KMS-11 (cell line): ENCODE measurements around the gene HMGCS2.

Experiments used
- H2AFZ ChIP-seq: fragments of 200-600 bp; sonication (generic); 2 replicates; pipeline ENCODE4 v1.6.1; 2016; ENCODE audit warnings: antibody characterized with exemption, mixed run types, low read depth
- H3K27ac ChIP-seq: fragments of 200-600 bp; sonication (generic); 2 replicates; pipeline ENCODE4 v1.6.1; 2016; ENCODE audit warnings: mild to moderate bottlenecking, mixed run types
- H3K27me3 ChIP-seq: fragments of 200-600 bp; sonication (generic); 2 replicates; pipeline ENCODE4 v1.6.1; 2017; ENCODE audit warnings: mild to moderate bottlenecking, low read depth, mixed run types, moderate library complexity; ENCODE audit not compliant: insufficient read depth
- H3K36me3 ChIP-seq: fragments of 200-600 bp; sonication (generic); 2 replicates; pipeline ENCODE4 v1.6.1; 2017; ENCODE audit warnings: mild to moderate bottlenecking, mixed run types; ENCODE audit not compliant: insufficient read depth
- H3K4me1 ChIP-seq: fragments of 200-600 bp; sonication (generic); 2 replicates; pipeline ENCODE4 v1.6.1; 2016; ENCODE audit warnings: mild to moderate bottlenecking, low read depth, mixed run types; ENCODE audit not compliant: poor library complexity, severe bottlenecking
- H3K4me2 ChIP-seq: fragments of 200-600 bp; sonication (generic); 2 replicates; pipeline ENCODE4 v1.7.0; 2016; ENCODE audit warnings: mild to moderate bottlenecking, mixed run types
- H3K4me3 ChIP-seq: fragments of 200-600 bp; sonication (generic); IDR thresholded peaks from 2 replicates; pipeline ENCODE4 v1.6.1; 2017; ENCODE audit warnings: low read depth, low read length, mixed read lengths; ENCODE audit not compliant: insufficient read depth
- H3K79me2 ChIP-seq: fragments of 200-600 bp; sonication (generic); 2 replicates; pipeline ENCODE4 v1.6.1; 2016; ENCODE audit warnings: low read depth, mixed run types; ENCODE audit not compliant: insufficient read depth
- H3K9ac ChIP-seq: fragments of 200-600 bp; sonication (generic); 2 replicates; pipeline ENCODE4 v1.6.1; 2016; ENCODE audit warnings: mild to moderate bottlenecking, mixed run types
- H4K20me1 ChIP-seq: fragments of 200-600 bp; sonication (generic); 2 replicates; pipeline ENCODE4 v1.6.1; 2016; ENCODE audit warnings: mild to moderate bottlenecking, mixed run types; ENCODE audit not compliant: insufficient read depth
- TF ChIP-seq, protein P1 (sequence below): fragments of 200-600 bp; sonication (generic); conservative IDR thresholded peaks from 2 replicates; pipeline ENCODE4 v1.6.1; 2017; ENCODE audit warnings: low read depth, mild to moderate bottlenecking, antibody characterized with exemption, low read length, moderate library complexity, mixed read lengths

The HMGCS2 gene

DNA sequence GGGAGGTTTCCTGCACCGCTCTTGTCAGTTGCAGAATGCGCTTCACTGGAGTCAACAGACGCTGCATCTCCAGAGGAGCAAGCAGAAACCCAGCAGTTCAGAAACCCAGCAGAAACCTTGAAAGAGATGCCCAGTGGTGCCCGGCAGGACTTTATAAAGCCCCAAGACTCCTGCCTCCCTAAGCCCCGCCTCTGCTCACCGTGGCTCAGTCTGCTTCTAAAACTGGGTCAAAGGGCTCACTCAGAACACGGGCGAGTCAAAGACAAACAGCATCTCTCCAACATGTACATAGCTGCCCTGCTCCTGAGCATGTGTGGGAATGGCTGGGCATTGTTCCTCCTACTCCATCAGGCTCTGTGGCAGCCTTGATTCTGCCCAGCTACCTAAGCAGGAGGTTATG, at the start of gene HMGCS2:
TSS of gene HMGCS2 (minus strand) at position 128 of the 400 bp plus-strand sequence. CDS start at position 67, 61 bp downstream.
- no peak within 1 kb of the TSS for H3K9ac ChIP-seq
- no peak within 1 kb of the TSS for H3K4me3 ChIP-seq
- no peaks in the 10 kb centered on the region for H3K36me3 ChIP-seq
- no peak within 1 kb of the TSS for H2AFZ ChIP-seq
- H3K4me1 ChIP-seq, result no peaks in the 10 kb centered on the region
- no peaks in the 10 kb centered on the region for H3K27me3 ChIP-seq
- no peaks in the 10 kb centered on the region for H3K79me2 ChIP-seq
- TF ChIP-seq, protein P1, sequence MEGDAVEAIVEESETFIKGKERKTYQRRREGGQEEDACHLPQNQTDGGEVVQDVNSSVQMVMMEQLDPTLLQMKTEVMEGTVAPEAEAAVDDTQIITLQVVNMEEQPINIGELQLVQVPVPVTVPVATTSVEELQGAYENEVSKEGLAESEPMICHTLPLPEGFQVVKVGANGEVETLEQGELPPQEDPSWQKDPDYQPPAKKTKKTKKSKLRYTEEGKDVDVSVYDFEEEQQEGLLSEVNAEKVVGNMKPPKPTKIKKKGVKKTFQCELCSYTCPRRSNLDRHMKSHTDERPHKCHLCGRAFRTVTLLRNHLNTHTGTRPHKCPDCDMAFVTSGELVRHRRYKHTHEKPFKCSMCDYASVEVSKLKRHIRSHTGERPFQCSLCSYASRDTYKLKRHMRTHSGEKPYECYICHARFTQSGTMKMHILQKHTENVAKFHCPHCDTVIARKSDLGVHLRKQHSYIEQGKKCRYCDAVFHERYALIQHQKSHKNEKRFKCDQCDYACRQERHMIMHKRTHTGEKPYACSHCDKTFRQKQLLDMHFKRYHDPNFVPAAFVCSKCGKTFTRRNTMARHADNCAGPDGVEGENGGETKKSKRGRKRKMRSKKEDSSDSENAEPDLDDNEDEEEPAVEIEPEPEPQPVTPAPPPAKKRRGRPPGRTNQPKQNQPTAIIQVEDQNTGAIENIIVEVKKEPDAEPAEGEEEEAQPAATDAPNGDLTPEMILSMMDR, result no peak
- no peaks in the 10 kb centered on the region for H4K20me1 ChIP-seq
- no peak within 1 kb of the TSS for H3K4me2 ChIP-seq
- no peak within 1 kb of the TSS for H3K27ac ChIP-seq

DNA sequence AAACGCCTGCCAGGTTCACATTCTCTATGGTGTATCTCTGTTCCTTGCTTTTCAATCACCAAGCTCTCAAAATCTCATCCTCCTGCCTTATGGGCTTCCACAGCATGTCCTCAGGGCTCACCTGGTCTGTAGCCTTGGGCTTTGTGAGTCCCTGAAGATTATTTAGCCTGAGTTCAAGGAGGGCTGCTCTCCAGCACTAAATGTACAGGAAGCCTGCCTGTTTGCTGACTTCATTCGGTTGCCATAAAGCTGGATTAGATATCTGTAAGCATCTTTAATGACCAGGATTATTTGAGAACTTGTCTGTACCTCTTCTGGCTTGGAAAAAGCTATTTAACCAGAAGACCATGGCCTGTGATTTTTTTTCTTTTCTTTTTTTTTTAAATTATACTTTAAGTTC, 49.5 kb upstream of the HMGCS2 start:
- no peak overlapping the region for H3K9ac ChIP-seq
- H3K36me3 ChIP-seq, result no peaks in the 10 kb centered on the region
- no peaks in the 10 kb centered on the region for H3K4me1 ChIP-seq
- no peaks in the 10 kb centered on the region for H3K79me2 ChIP-seq
- no peaks in the 10 kb centered on the region for H3K27me3 ChIP-seq
- H2AFZ ChIP-seq, result no peak overlapping the region
- H3K4me2 ChIP-seq, result no peak overlapping the region
- H3K27ac ChIP-seq, result no peak overlapping the region
- no peaks in the 10 kb centered on the region for H4K20me1 ChIP-seq
- TF ChIP-seq, protein P1, result no peak
- no peak overlapping the region for H3K4me3 ChIP-seq

- Histone ChIP-seq H3K27me3 (no peaks in the 10 kb centered on the region), H3K4me2 (no peak overlapping the region), H3K4me3 (no peak overlapping the region), H3K9ac (no peak overlapping the region), H2AFZ (no peak overlapping the region), H3K36me3 (no peaks in the 10 kb centered on the region), H3K4me1 (no peaks in the 10 kb centered on the region), H3K27ac (no peak overlapping the region), H4K20me1 (no peaks in the 10 kb centered on the region), H3K79me2 (no peaks in the 10 kb centered on the region)
- TF ChIP-seq, protein P1, result no peak
These were observed 47.7 kb upstream of the HMGCS2 start for GRCh38 chr1:119816407-119816806.

DNA sequence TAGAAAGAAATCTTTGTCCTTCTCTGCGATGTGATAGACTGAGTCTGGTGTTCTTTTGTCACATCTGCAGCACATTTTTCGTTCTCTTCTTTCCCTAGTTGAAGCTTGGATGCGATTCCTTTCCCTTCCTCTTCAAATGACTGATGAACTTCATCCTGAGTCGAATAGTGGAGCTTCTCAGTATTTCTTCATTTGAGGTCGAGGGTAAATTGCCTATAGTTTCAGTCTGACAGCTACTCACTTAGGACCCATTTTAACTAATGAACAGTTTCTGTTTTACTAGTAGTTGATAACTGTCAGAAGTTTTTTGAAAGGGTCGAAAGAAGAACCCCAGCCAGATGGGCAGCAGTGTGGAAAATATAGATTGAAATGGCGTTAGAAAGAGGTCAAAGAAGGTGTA, 47.2 kb upstream of the HMGCS2 start:
- TF ChIP-seq, protein P1, result no peak
- H3K4me3 ChIP-seq, result no peak overlapping the region
- H3K27me3 ChIP-seq, result no peaks in the 10 kb centered on the region
- H3K79me2 ChIP-seq, result no peaks in the 10 kb centered on the region
- H2AFZ ChIP-seq, result no peak overlapping the region
- H4K20me1 ChIP-seq, result no peaks in the 10 kb centered on the region
- no peaks in the 10 kb centered on the region for H3K36me3 ChIP-seq
- H3K27ac ChIP-seq, result no peak overlapping the region
- no peak overlapping the region for H3K9ac ChIP-seq
- no peak overlapping the region for H3K4me2 ChIP-seq
- H3K4me1 ChIP-seq, result no peaks in the 10 kb centered on the region

- Histone ChIP-seq H3K4me2 (no peak overlapping the region), H2AFZ (no peak overlapping the region), H3K4me3 (no peak overlapping the region), H3K27me3 (no peaks in the 10 kb centered on the region), H3K27ac (no peak overlapping the region), H4K20me1 (no peaks in the 10 kb centered on the region), H3K79me2 (no peaks in the 10 kb centered on the region), H3K4me1 (no peaks in the 10 kb centered on the region), H3K36me3 (no peaks in the 10 kb centered on the region), H3K9ac (no peak overlapping the region)
- TF ChIP-seq, protein P1, result no peak
These were observed 46.7 kb upstream of the HMGCS2 start for GRCh38 chr1:119815361-119815760.
